IMR-90 (cell line): ENCODE results near the gene GIT2. TPM values are rescaled to one million over a fixed set of nuclear protein-coding genes. Genes with fewer than 3 reads are reported as not detected.

Source experiments
- ATAC-seq: fragments of 200-7000 bp; cut with Tn5 transposase; 2 replicates; pipeline ENCODE4 v1.9.1; 2020; ENCODE audit warnings: low read depth, mild to moderate bottlenecking, moderate library complexity
- BruUV-seq: library from RNA; stranded (reverse); fragments of 400-500 nt; replicated peaks from 2 replicates; lab custom pipeline; 2021; lab: Mats Ljungman, UMichigan
- CTCF ChIA-PET: fragments of 300-600 bp; formaldehyde crosslinking; extraction: SDS; loops from one replicate; lab custom pipeline; 2021; ENCODE audit warnings: antibody characterized with exemption; lab: Yijun Ruan, JAX
- POLR2A ChIA-PET: fragments of 300-600 bp; sonication (Branson Sonifier 250); formaldehyde crosslinking; loops from one replicate; lab custom pipeline; 2022; ENCODE audit warnings: antibody characterized with exemption; ENCODE audit not compliant: unreplicated experiment; lab: Charles Lee
- DNase-seq: peaks from one replicate; pipeline ENCODE4 v3.0.0; 2013
- H2AFZ ChIP-seq: replicated peaks from 2 replicates; pipeline ENCODE3; 2013; ENCODE audit warnings: low read length, mild to moderate bottlenecking; ENCODE audit not compliant: poor library complexity
- H2AK5ac ChIP-seq: 2 replicates; pipeline ENCODE4 v1.6.1; 2013; ENCODE audit warnings: low read depth, low read length, inconsistent platforms
- H2AK9ac ChIP-seq: replicated peaks from 2 replicates; pipeline ENCODE3; 2013; ENCODE audit warnings: mild to moderate bottlenecking, low read depth, low read length, moderate library complexity; ENCODE audit not compliant: poor library complexity
- H2BK120ac ChIP-seq: 2 replicates; pipeline ENCODE4 v1.6.1; 2013; ENCODE audit warnings: low read depth, low read length, inconsistent platforms
- H2BK15ac ChIP-seq: 3 replicates; pipeline ENCODE4 v1.6.1; 2013; ENCODE audit warnings: low read depth, low read length, inconsistent platforms
- H2BK20ac ChIP-seq: 2 replicates; pipeline ENCODE4 v1.6.1; 2013; ENCODE audit warnings: low read depth, mild to moderate bottlenecking, inconsistent platforms, low read length, moderate library complexity
- H2BK5ac ChIP-seq: 2 replicates; pipeline ENCODE4 v1.6.1; 2013; ENCODE audit warnings: mild to moderate bottlenecking, low read depth, low read length, inconsistent platforms; ENCODE audit not compliant: poor library complexity, severe bottlenecking
- H3K14ac ChIP-seq: replicated peaks from 2 replicates; pipeline ENCODE4 v1.6.1; 2013; ENCODE audit warnings: low read depth, low read length, inconsistent platforms
- H3K18ac ChIP-seq: 2 replicates; pipeline ENCODE4 v1.6.1; 2013; ENCODE audit warnings: low read depth, low read length, control low read depth
- H3K23ac ChIP-seq: 2 replicates; pipeline ENCODE4 v1.6.1; 2013; ENCODE audit warnings: low read depth, low read length, inconsistent platforms
- H3K27ac ChIP-seq: 2 replicates; pipeline ENCODE4 v1.5.1; 2013; ENCODE audit warnings: mild to moderate bottlenecking, control low read depth, low read length; ENCODE audit not compliant: insufficient read depth
- H3K27me3 ChIP-seq: 2 replicates; pipeline ENCODE4 v1.6.1; 2013; ENCODE audit warnings: low read length; ENCODE audit not compliant: control insufficient read depth, insufficient read depth
- H3K36me3 ChIP-seq: 2 replicates; pipeline ENCODE4 v1.6.1; 2013; ENCODE audit warnings: low read length, mixed read lengths; ENCODE audit not compliant: control insufficient read depth, insufficient read depth
- H3K4ac ChIP-seq: 2 replicates; pipeline ENCODE4 v1.6.1; 2013; ENCODE audit warnings: low read depth, low read length, inconsistent platforms
- H3K4me1 ChIP-seq: 2 replicates; pipeline ENCODE4 v1.6.1; 2013; ENCODE audit warnings: low read length, mixed read lengths; ENCODE audit not compliant: control insufficient read depth, insufficient read depth
- H3K4me2 ChIP-seq: 2 replicates; pipeline ENCODE4 v1.6.1; 2013; ENCODE audit warnings: low read depth, mild to moderate bottlenecking, control low read depth, low read length, moderate library complexity
- H3K4me3 ChIP-seq: 2 replicates; pipeline ENCODE4 v1.5.1; 2013; ENCODE audit warnings: low read depth, mild to moderate bottlenecking, control low read depth, low read length, moderate library complexity; ENCODE audit not compliant: insufficient read depth
- H3K56ac ChIP-seq: 2 replicates; pipeline ENCODE4 v1.6.1; 2013; ENCODE audit warnings: low read length, inconsistent platforms; ENCODE audit not compliant: insufficient read depth; ENCODE audit errors: extremely low read depth
- H3K79me1 ChIP-seq, 2 experiments: 2 replicates each; pipeline ENCODE4 v1.6.1; 2013; ENCODE audit warnings: low read length in 2 of 2, inconsistent platforms in 1 of 2, low read depth in 1 of 2
- H3K9ac ChIP-seq: 2 replicates; pipeline ENCODE4 v1.6.1; 2013; ENCODE audit warnings: low read depth, low read length, control low read depth
- H3K9me1 ChIP-seq: 2 replicates; pipeline ENCODE4 v1.6.1; 2013; ENCODE audit warnings: low read length, inconsistent platforms; ENCODE audit not compliant: insufficient read depth
- H3K9me3 ChIP-seq: 2 replicates; pipeline ENCODE4 v1.6.1; 2013; ENCODE audit warnings: low read length; ENCODE audit not compliant: control insufficient read depth, insufficient read depth
- H4K20me1 ChIP-seq: 2 replicates; pipeline ENCODE4 v1.6.1; 2013; ENCODE audit warnings: low read length, inconsistent platforms; ENCODE audit not compliant: insufficient read depth
- H4K5ac ChIP-seq: 2 replicates; pipeline ENCODE4 v1.6.1; 2013; ENCODE audit warnings: mild to moderate bottlenecking, low read depth, low read length, control low read depth
- H4K8ac ChIP-seq, 2 experiments: 2 replicates each; pipeline ENCODE4 v1.6.1; 2013; ENCODE audit warnings: low read depth in 2 of 2, low read length in 2 of 2, control low read depth in 1 of 2, inconsistent platforms in 1 of 2
- H4K91ac ChIP-seq: 2 replicates; pipeline ENCODE4 v1.6.1; 2013; ENCODE audit warnings: low read depth, low read length, inconsistent platforms; ENCODE audit not compliant: insufficient read depth
- BHLHE40 ChIP-seq: fragments of 150-350 bp; IDR thresholded peaks from 2 replicates; pipeline ENCODE4 v1.6.1; 2016; ENCODE audit warnings: mild to moderate bottlenecking, low read depth, low read length
- CEBPB ChIP-seq: IDR thresholded peaks from 2 replicates; pipeline ENCODE4 v1.6.1; 2012; ENCODE audit warnings: low read depth, low read length, improper control_type of control experiment
- CHD1 ChIP-seq: IDR thresholded peaks from 2 replicates; pipeline ENCODE4 v1.6.1; 2012; ENCODE audit warnings: low read depth, low read length, improper control_type of control experiment
- FOS ChIP-seq: fragments of 150-350 bp; IDR thresholded peaks from 2 replicates; pipeline ENCODE4 v1.6.1; 2016; ENCODE audit warnings: low read depth, low read length
- MAFK ChIP-seq: IDR thresholded peaks from 2 replicates; pipeline ENCODE4 v1.6.1; 2012; ENCODE audit warnings: low read depth, low read length, improper control_type of control experiment
- MAZ ChIP-seq: IDR thresholded peaks from 2 replicates; pipeline ENCODE4 v1.6.1; 2012; ENCODE audit warnings: low read depth, mild to moderate bottlenecking, low read length, improper control_type of control experiment, moderate library complexity, borderline replicate concordance
- MXI1 ChIP-seq: IDR thresholded peaks from 2 replicates; pipeline ENCODE4 v1.6.1; 2012; ENCODE audit warnings: low read depth, mild to moderate bottlenecking, low read length, moderate library complexity, borderline replicate concordance
- NFE2L2 ChIP-seq: fragments of 150-350 bp; IDR thresholded peaks from 2 replicates; pipeline ENCODE4 v1.6.1; 2016; ENCODE audit warnings: low read depth, mild to moderate bottlenecking, low read length
- POLR2A ChIP-seq: IDR thresholded peaks from 2 replicates; pipeline ENCODE4 v1.6.1; 2012; ENCODE audit warnings: mild to moderate bottlenecking, low read depth, low read length
- RAD21 ChIP-seq: IDR thresholded peaks from 2 replicates; pipeline ENCODE4 v1.6.1; 2012; ENCODE audit warnings: low read length, improper control_type of control experiment
- RCOR1 ChIP-seq: IDR thresholded peaks from 2 replicates; pipeline ENCODE4 v1.6.1; 2012; ENCODE audit warnings: mild to moderate bottlenecking, low read length, improper control_type of control experiment; ENCODE audit not compliant: insufficient replicate concordance
- SMC3 ChIP-seq: fragments of 150-350 bp; IDR thresholded peaks from 2 replicates; pipeline ENCODE4 v1.6.1; 2016; ENCODE audit warnings: low read depth, mild to moderate bottlenecking, antibody characterized with exemption, low read length, moderate library complexity
- USF2 ChIP-seq: fragments of 150-350 bp; IDR thresholded peaks from 2 replicates; pipeline ENCODE4 v1.6.1; 2017; ENCODE audit warnings: mild to moderate bottlenecking, antibody characterized with exemption, low read length, low read depth
- WGBS, 2 experiments: methylation state at CpG; one replicate each; pipeline versions ENCODE4 v1.1.5 to v1.1.7; 2013; ENCODE audit warnings: missing lambda C conversion rate in 2 of 2; ENCODE audit not compliant: insufficient read length in 1 of 2; ENCODE audit errors: extremely low coverage in 2 of 2; 5-methylcytosine and 5-hydroxymethylcytosine counted together
- dilution Hi-C: fragments of 300-500 bp; cut with HindIII; formaldehyde crosslinking; loops from one replicate; pipeline ENCODE4 v1.14.3; 2018; ENCODE audit warnings: low sequenced_read_pairs; ENCODE audit not compliant: unreplicated experiment
- in situ Hi-C: fragments of 300-500 bp; cut with MboI; formaldehyde crosslinking; loops from 3 replicates; pipeline ENCODE4 v1.14.3; 2019; ENCODE audit warnings: low sequenced_read_pairs, inconsistent platforms, mixed read lengths
- intact Hi-C: fragments of 100-400 bp; cut with micrococcal nuclease; formaldehyde crosslinking; loops from 2 replicates; pipeline ENCODE4 v1.10.0; 2022
- polyA plus RNA-seq, 3 experiments: library from polyadenylated mRNA; depleted of rRNA; stranded (reverse); fragments of >200 nt; gene quantifications; 2 replicates each; pipeline ENCODE4 v1.2.3, GENCODE V29; 2012; ENCODE audit warnings: low replicate concordance in 1 of 3
- total RNA-seq: library from RNA; depleted of rRNA; stranded (reverse); fragments of >200 nt; gene quantifications from 2 replicates; pipeline ENCODE4 v1.2.3, GENCODE V29; 2012
- TF ChIP-seq, protein P1 (sequence below): conservative IDR thresholded peaks from 2 replicates; pipeline ENCODE4 v1.5.1; 2012; ENCODE audit warnings: mild to moderate bottlenecking, low read depth, low read length, improper control_type of control experiment

GIT2 gene
- total and polyA plus RNA-seq, 2 of the 4 experiments (the other 2 are of a cell fraction), result 48.0 to 71.9 TPM

DNA sequence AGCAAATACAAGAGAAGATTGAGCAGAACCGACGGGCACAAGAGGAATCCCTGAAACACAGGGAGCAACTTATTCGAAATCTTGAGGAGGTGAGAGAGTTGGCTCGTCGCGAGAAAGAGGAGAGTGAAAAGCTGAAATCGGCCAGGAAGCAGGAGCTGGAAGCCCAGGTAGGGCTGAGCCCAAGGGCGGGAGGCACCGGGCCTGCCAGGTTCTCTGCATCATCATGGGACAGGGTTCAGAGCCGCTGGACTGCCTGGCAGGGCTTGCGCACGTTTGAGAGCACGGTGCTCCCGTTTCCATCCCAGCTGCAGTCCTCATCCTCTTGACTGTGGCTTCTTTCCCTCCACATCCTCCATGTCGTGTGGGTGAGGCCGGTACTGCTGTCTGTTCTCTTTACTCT lies 81.7 kb downstream of the GIT2 start (continued):
- TF ChIP-seq USF2 (no peak), FOS (no peak)

DNA sequence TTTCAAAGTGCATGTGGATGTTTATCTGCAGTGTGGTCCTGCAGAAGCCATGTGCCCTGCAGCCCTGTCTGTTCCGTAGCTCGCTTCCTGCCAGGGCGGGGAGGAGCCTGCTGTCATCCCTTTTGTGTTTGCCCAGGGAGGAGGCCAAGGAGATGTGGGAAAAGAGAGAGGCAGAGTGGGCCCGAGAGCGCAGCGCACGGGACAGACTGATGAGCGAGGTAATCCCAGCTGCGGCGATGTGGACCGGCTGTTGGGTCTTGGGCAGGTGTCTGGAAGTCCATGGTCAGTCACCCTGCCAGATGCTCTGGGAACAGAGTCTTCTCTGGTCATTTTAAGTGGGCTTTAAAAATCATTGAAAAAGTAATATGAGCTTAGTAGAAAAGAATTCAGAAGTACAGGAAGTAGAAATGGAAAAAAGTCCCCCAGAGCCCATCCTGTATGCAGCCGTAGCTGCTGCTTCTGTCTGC lies 83.3 kb downstream of the GIT2 start:
- no peaks in the 10 kb centered on the region for H3K9me3 ChIP-seq
- ChIA-PET CTCF (no interaction called here), POLR2A (no interaction called here)
- BruUV-seq, result no TSS peak
- H2BK20ac ChIP-seq, result no peak overlapping the region
- DNase-seq (no peak), ATAC-seq (no peak)
- TF ChIP-seq CEBPB, result no peak
- TF ChIP-seq POLR2A, result no peak
- TF ChIP-seq MAZ, result no peak
- TF ChIP-seq SMC3, result no peak
- TF ChIP-seq RCOR1, result no peak
- no peak for TF ChIP-seq BHLHE40
- no peak for TF ChIP-seq NFE2L2
- TF ChIP-seq, protein P1, sequence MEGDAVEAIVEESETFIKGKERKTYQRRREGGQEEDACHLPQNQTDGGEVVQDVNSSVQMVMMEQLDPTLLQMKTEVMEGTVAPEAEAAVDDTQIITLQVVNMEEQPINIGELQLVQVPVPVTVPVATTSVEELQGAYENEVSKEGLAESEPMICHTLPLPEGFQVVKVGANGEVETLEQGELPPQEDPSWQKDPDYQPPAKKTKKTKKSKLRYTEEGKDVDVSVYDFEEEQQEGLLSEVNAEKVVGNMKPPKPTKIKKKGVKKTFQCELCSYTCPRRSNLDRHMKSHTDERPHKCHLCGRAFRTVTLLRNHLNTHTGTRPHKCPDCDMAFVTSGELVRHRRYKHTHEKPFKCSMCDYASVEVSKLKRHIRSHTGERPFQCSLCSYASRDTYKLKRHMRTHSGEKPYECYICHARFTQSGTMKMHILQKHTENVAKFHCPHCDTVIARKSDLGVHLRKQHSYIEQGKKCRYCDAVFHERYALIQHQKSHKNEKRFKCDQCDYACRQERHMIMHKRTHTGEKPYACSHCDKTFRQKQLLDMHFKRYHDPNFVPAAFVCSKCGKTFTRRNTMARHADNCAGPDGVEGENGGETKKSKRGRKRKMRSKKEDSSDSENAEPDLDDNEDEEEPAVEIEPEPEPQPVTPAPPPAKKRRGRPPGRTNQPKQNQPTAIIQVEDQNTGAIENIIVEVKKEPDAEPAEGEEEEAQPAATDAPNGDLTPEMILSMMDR, result no peak
- no peak for TF ChIP-seq MAFK
- TF ChIP-seq RAD21, result no peak
- TF ChIP-seq FOS, result no peak
- TF ChIP-seq USF2, result no peak
- no peak for TF ChIP-seq MXI1
- TF ChIP-seq CHD1, result no peak
- H3K4me3 ChIP-seq, result no peak overlapping the region
- H4K91ac ChIP-seq, result no peak overlapping the region
- no peaks in the 10 kb centered on the region for H3K4me1 ChIP-seq
- H3K18ac ChIP-seq, result no peak overlapping the region
- H2BK120ac ChIP-seq, result no peak overlapping the region
- no peak overlapping the region for H4K8ac ChIP-seq
- no peak overlapping the region for H2AK9ac ChIP-seq
- peaks cover 60% of the 10 kb centered on the region for H3K36me3 ChIP-seq
- no peak overlapping the region for H2BK15ac ChIP-seq
- no peak overlapping the region for H3K27ac ChIP-seq
- H3K4ac ChIP-seq, result no peak overlapping the region
- H2AFZ ChIP-seq, result no peak overlapping the region
- no peak overlapping the region for H3K4me2 ChIP-seq
- intact Hi-C loops, result no loop called here
- H2BK5ac ChIP-seq, result no peak overlapping the region
- H3K23ac ChIP-seq, result no peak overlapping the region
- H3K79me1 ChIP-seq, result peaks cover 0 to 5% of the 10 kb centered on the region in 2 experiments; a peak in 1 of 4 replicates
- no peak overlapping the region for H4K5ac ChIP-seq
- dilution Hi-C loops, result no loop called here
- in situ Hi-C loops, result no loop called here
- WGBS, 2 experiments, result 97% methylated on average over 12 of the region's 12 CpGs; no CpG with 5 or more reads in 1 of the 2 experiments
- no peak overlapping the region for H3K56ac ChIP-seq
- no peaks in the 10 kb centered on the region for H4K20me1 ChIP-seq
- 0 out of 2 replicates have a peak, but pooled peaks cover 4% of the 10 kb centered on the region for H3K9me1 ChIP-seq
- H3K14ac ChIP-seq, result no peak overlapping the region
- no peak overlapping the region for H3K9ac ChIP-seq
- H2AK5ac ChIP-seq, result no peak overlapping the region
- no peaks in the 10 kb centered on the region for H3K27me3 ChIP-seq
